ENCODE results near the gene FCHSD2.

FCHSD2 gene

DNA sequence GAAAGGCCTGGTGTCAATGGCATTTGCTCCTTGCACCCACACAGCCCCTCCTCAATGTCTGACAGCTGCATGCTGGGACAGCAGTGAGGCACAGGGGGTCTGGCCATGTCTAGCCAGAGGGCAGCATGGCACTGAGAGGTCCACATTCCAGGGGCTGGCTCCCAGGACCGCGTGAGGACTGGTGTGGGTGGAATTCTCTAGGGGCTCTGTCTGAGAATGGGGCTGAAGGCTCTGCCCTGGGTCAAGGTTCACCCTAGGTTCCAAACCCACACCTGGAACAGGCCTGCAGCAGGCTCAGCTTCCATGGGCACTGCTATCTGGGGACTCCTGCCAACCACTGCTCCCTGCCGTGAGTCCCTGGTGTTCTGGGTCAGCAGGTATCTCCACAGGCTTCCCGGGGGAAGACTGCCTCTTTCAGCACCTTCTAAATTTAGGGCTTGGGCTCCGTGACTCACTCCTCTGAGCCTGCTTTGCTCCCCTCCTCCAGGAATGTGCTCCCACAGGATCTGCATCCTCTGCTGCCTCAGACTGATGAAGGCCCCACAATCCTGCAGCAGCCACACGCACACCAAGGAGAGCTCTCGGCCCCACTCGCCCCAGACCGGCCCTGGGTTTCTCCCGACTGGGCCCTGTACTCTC is 352.5 kb downstream of the FCHSD2 start:
- no peak for DNase-seq (ENCODE audit: low read depth)

DNA sequence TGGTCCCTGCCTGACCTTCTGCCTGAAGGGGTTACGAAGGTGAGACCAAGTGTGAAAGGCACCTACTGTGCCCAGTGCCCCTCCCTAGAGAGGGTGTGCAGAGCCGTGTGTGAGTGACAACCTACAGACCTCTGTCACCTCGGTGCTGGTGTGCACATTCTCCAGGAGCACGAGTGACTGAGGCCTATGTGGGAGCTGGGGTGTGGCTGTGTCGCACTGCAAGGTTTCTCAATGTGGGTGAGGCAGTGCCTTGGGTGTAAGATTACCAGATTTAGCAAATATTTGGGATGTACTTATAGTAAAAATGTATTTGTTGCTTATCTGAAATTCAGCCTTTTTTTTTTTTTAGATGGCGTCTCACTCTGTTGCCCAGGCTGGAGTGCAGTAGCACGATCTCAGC is 353.9 kb downstream of the FCHSD2 start:
- DNase-seq (ENCODE audit: low read depth) = no peak

DNA sequence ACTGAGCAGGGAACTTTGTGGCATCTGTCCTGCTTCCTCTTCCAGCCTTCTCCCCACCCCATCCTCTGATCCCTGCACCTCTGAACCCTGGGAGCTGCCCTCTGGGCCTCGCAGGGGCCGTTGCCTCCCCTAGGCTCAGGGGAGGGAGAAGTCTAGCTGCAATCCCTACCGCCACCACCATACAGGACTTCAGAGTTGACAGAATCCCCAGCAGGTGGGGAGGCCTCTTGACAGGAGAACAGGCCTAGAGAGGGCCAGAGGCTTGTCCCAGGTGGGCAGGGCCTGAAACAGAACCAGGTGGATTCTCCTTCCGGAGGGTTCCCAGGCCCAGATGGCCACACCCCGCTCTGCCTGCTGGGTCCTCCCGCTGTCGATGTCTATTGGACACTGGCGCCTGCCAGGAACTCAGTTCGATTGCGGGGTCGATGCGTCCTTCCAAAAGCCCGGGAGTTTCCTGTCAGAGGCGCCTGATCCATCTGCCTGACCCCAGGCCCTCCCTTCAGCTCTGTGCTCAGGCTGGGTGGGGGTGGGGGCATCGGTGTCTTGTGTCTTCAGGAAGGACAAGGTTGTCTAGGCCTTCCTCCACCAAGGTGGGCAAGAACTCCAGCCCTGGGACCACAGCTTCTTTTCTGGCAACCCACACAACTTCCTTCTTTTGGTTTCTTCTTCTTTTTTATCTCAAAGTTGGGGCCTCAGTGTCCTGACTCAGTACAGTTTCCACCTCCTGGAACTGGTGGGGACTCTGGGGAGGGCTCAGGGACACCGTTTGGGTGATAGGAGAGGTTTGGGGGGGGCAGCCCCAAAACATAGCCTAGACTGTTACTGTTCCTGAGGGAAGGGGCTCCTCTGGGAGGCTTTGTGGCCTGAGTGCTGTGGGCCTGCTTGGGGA is 354.7 kb downstream of the FCHSD2 start:
- DNase-seq (ENCODE audit: low read depth) = no peak
